Upper lobe of right lung (tissue), 1 donor: ENCODE measurements around the gene ISG15. TPM values are rescaled to one million over a fixed set of nuclear protein-coding genes. Genes with fewer than 3 reads are reported as not detected.

ENCODE experiments used
- ATAC-seq: fragments of 200-7000 bp; cut with Tn5 transposase; one replicate; pipeline ENCODE4 v1.9.1; 2020; ENCODE audit warnings: mild to moderate bottlenecking, moderate library complexity
- DNase-seq: peaks from one replicate; pipeline ENCODE4 v3.0.0-alpha.2; 2020
- H3K27ac ChIP-seq: fragments of 200-600 bp; one replicate; pipeline ENCODE4 v1.8.0; 2022
- H3K27me3 ChIP-seq: fragments of 200-600 bp; one replicate; pipeline ENCODE4 v1.8.0; 2022; ENCODE audit warnings: mild to moderate bottlenecking
- H3K36me3 ChIP-seq: fragments of 200-600 bp; one replicate; pipeline ENCODE4 v1.8.0; 2022
- H3K4me1 ChIP-seq: fragments of 200-600 bp; one replicate; pipeline ENCODE4 v1.8.0; 2022
- H3K4me3 ChIP-seq: fragments of 200-600 bp; one replicate; pipeline ENCODE4 v1.8.0; 2022; ENCODE audit warnings: mild to moderate bottlenecking
- H3K9me3 ChIP-seq: fragments of 200-600 bp; one replicate; pipeline ENCODE4 v1.8.0; 2022
- CTCF ChIP-seq: fragments of 200-600 bp; IDR thresholded peaks from one replicate; pipeline ENCODE4 v1.8.0; 2022; ENCODE audit warnings: antibody characterized with exemption
- intact Hi-C: fragments of 100-400 bp; cut with DNase I; formaldehyde crosslinking; loops from one replicate; pipeline ENCODE4 v1.11.0; 2022
- total RNA-seq: library from RNA; stranded (reverse); fragmentation: NEBNext Ultra II Directional; extraction: Animal tissue kit (Norgen Biotek cat#: 25700); gene quantifications from one replicate; pipeline ENCODE4 v1.2.1, GENCODE V29; 2021
- donor health status: DM: no; HTN: yes; CAD: no; lungs with severe emphysema.

The ISG15 gene
- total RNA-seq, 1 donor from 2014 or later: 93.6 TPM

- H3K9me3 ChIP-seq: no peaks in the 10 kb centered on the region
- H3K27ac ChIP-seq: no peak overlapping the region
- H3K27me3 ChIP-seq: no peaks in the 10 kb centered on the region
- no peak for DNase-seq
- no peak overlapping the region for H3K4me3 ChIP-seq
- ATAC-seq: no peak
- H3K4me1 ChIP-seq: peaks cover 17% of the 10 kb centered on the region
- intact Hi-C loops: no loop called here
- peaks cover 12% of the 10 kb centered on the region for H3K36me3 ChIP-seq
- TF ChIP-seq CTCF: no peak
These were observed 30.1 kb downstream of the ISG15 start for GRCh38 chr1:1043411-1043810.

DNA sequence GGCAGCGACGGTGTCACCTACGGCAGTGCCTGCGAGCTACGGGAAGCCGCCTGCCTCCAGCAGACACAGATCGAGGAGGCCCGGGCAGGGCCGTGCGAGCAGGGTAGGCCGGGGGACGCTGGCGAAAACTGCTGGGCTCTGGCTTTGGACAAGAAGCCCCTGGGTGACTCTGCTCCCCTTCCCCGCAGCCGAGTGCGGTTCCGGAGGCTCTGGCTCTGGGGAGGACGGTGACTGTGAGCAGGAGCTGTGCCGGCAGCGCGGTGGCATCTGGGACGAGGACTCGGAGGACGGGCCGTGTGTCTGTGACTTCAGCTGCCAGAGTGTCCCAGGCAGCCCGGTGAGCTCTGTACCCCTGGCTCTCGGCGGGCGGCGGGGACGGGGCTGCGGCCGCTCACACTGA is 30.6 kb downstream of the ISG15 start:
- H3K27ac ChIP-seq: no peak overlapping the region
- no peaks in the 10 kb centered on the region for H3K9me3 ChIP-seq
- H3K27me3 ChIP-seq: no peaks in the 10 kb centered on the region
- TF ChIP-seq CTCF: no peak
- H3K4me3 ChIP-seq: no peak overlapping the region
- peaks cover 12% of the 10 kb centered on the region for H3K36me3 ChIP-seq
- intact Hi-C loops: no loop called here
- ATAC-seq (no peak), DNase-seq (no peak)
- peaks cover 14% of the 10 kb centered on the region for H3K4me1 ChIP-seq

DNA sequence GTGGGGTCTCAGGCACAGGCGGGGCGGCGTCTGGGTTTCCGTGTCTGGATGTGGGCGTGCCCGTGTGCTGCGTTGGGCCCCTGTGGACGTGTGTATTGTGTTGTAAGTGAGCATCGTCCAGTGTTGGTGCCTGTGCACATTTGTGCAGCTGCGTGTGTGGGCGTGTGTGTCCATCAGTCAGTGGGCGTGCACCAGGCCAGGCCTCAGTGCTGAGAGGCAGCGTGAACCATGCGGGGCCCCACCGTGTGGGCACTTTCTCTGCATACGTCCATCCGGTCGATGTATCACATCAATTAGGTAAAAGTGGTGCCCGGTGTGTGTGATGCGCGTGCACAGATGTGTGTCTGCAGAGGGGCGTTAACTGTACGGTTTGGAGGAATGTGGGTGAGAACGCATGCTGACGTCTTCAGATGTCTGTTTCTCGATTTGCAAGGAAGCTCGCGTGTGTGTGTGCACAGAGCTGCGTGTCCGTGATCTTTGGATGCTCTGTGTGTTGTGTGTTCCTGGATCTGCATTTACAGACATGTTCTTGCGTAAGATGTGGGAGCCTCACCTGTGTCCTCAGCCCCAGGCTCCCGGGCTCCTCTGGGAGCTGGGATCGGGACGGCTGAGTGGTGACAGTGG is 31.3 kb downstream of the ISG15 start:
- Histone ChIP-seq H3K27me3 (no peaks in the 10 kb centered on the region), H3K27ac (no peak overlapping the region), H3K9me3 (no peaks in the 10 kb centered on the region), H3K4me3 (no peak overlapping the region), H3K4me1 (peaks cover 9% of the 10 kb centered on the region), H3K36me3 (peaks cover 12% of the 10 kb centered on the region)
- no peak for TF ChIP-seq CTCF
- DNase-seq (no peak), ATAC-seq (no peak)
- intact Hi-C loops: no loop called here

GRCh38 chr1:1045129-1045528 is 31.8 kb downstream of the ISG15 start:
- no peak overlapping the region for H3K27ac ChIP-seq
- intact Hi-C loops: no loop called here
- ATAC-seq (no peak), DNase-seq (no peak)
- no peak for TF ChIP-seq CTCF
- H3K27me3 ChIP-seq: no peaks in the 10 kb centered on the region
- H3K4me3 ChIP-seq: no peak overlapping the region
- peaks cover 4% of the 10 kb centered on the region for H3K4me1 ChIP-seq
- H3K36me3 ChIP-seq: peaks cover 12% of the 10 kb centered on the region
- no peaks in the 10 kb centered on the region for H3K9me3 ChIP-seq

DNA sequence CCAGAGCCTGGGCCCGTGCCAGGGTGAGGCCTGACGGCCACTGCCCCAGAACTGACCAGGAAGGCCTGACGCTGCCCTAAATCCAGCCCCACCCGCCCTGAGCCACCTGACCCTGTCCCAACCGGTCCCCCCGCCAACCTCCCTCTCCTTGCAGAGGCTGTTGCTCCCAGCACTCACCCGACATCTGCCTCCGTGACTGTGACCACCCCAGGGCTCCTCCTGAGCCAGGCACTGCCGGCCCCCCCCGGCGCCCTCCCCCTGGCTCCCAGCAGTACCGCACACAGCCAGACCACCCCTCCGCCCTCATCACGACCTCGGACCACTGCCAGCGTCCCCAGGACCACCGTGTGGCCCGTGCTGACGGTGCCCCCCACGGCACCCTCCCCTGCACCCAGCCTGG is 32.9 kb downstream of the ISG15 start:
- TF ChIP-seq CTCF: no peak
- Histone ChIP-seq H3K4me1 (no peaks in the 10 kb centered on the region), H3K36me3 (peaks cover 12% of the 10 kb centered on the region), H3K27me3 (no peaks in the 10 kb centered on the region), H3K9me3 (no peaks in the 10 kb centered on the region), H3K4me3 (no peak overlapping the region), H3K27ac (no peak overlapping the region)
- intact Hi-C loops: no loop called here
- DNase-seq: no peak
- ATAC-seq: no peak

GRCh38 chr1:1046767-1047166 is 33.5 kb downstream of the ISG15 start:
- DNase-seq (no peak), ATAC-seq (no peak)
- H3K36me3 ChIP-seq: peaks cover 13% of the 10 kb centered on the region

More at GRCh38 chr1:1046767-1047166, 33.5 kb downstream of the ISG15 start:
- Histone ChIP-seq H3K27me3 (no peaks in the 10 kb centered on the region), H3K9me3 (no peaks in the 10 kb centered on the region), H3K4me3 (no peak overlapping the region), H3K27ac (no peak overlapping the region), H3K4me1 (no peaks in the 10 kb centered on the region)
- TF ChIP-seq CTCF: no peak
- intact Hi-C loops: no loop called here
